ENCODE results near the gene CERK. TPM values are rescaled to one million over a fixed set of nuclear protein-coding genes. Genes with fewer than 3 reads are reported as not detected.

The CERK gene
- total and polyA plus RNA-seq, 2 of the 8 experiments (the other 6 are each of a cell fraction or from before 2014, with no cell fraction given): 26.6 to 59.0 TPM

- Histone ChIP-seq H3K23me2 (ENCODE audit: low read depth, low read length) (0 out of 2 replicates have a peak, but pooled peaks cover 1% of the 10 kb centered on the region), H2AFZ (ENCODE audit: low read length) (no peak overlapping the region), H3K27me3 (replicated peaks in 1 of 4; ENCODE audit: control insufficient read depth in 3 of 4, extremely low read depth in 1 of 4, insufficient read depth in 3 of 4, low read length in 3 of 4) (no peaks in the 10 kb centered on the region), H3K9ac (replicated peaks in 1 of 4; ENCODE audit: extremely low read depth in 1 of 4, low read depth in 3 of 4, low read length in 3 of 4) (no peak overlapping the region), H2BK120ac (replicated peaks; ENCODE audit: low read depth, low read length) (no peak overlapping the region), H3K4me1 (replicated peaks in 1 of 4; ENCODE audit: control insufficient read depth in 3 of 4, insufficient read depth in 4 of 4, low read length in 3 of 4) (no peaks in the 10 kb centered on the region), H2AK5ac (ENCODE audit: low read depth, low read length) (no peak overlapping the region), H2BK15ac (ENCODE audit: low read length) (no peak overlapping the region), H4K8ac (ENCODE audit: extremely low read depth, insufficient read depth, low read length) (no peak overlapping the region), H3K9me3 (ENCODE audit: insufficient read depth in 2 of 2, low read depth in 1 of 2, low read length in 1 of 2) (no peaks in the 10 kb centered on the region), H4K20me1 (replicated peaks in 1 of 2; ENCODE audit: control insufficient read depth in 1 of 2, insufficient read depth in 2 of 2, low read length in 2 of 2) (peaks cover 0 to 26% of the 10 kb centered on the region in 2 experiments), H3K36me3 (ENCODE audit: control insufficient read depth in 2 of 4, insufficient read depth in 4 of 4, low read length in 3 of 4) (peaks cover 0 to 4% (median 0%) of the 10 kb centered on the region in 4 experiments; a peak in 4 of 8 replicates), H3K27ac (ENCODE audit: low read depth, low read length) (no peak overlapping the region), H3K14ac (ENCODE audit: insufficient read length) (no peak overlapping the region), H4K91ac (replicated peaks; ENCODE audit: insufficient read length, low read length) (no peak overlapping the region), H3K18ac (ENCODE audit: extremely low read depth, low read length) (no peak overlapping the region), H3K4me3 (ENCODE audit: extremely low read depth in 1 of 4, insufficient read depth in 2 of 4, low read depth in 3 of 4, low read length in 4 of 4) (no peak overlapping the region), H3K23ac (ENCODE audit: insufficient read length) (no peak overlapping the region), H4K5ac (ENCODE audit: insufficient read length, low read depth, low read length) (no peak overlapping the region), H2BK5ac (ENCODE audit: low read depth, low read length) (no peak overlapping the region), H3K4me2 (ENCODE audit: insufficient read depth in 1 of 2, low read depth in 2 of 2, low read length in 2 of 2) (no peak overlapping the region), H3K4ac (replicated peaks; ENCODE audit: insufficient read length, low read depth, low read length) (no peak overlapping the region), H3K56ac (replicated peaks; ENCODE audit: insufficient read length, low read depth, low read length) (no peak overlapping the region), H3K79me1 (ENCODE audit: low read depth, low read length) (peaks cover 16% of the 10 kb centered on the region), H2BK12ac (ENCODE audit: low read depth, low read length) (no peak overlapping the region), H3K79me2 (ENCODE audit: control insufficient read depth in 1 of 2, insufficient read depth in 2 of 2, low read length in 2 of 2) (peaks cover 0 to 9% of the 10 kb centered on the region in 2 experiments; a peak in 2 of 4 replicates), H2BK20ac (ENCODE audit: low read length) (no peak overlapping the region)
- no peak for FAIRE-seq
- POLR2A ChIA-PET (ENCODE audit: partially characterized antibody): interaction anchor here (0.6 to 1.6 kb wide), 2 partner anchors 37 to 489 kb away, joined by 3 to 5 read pairs; partner anchors contain the start of gene TBC1D22A
- TF ChIP-seq SUZ12 (IDR thresholded peaks at IDR 0.05; ENCODE audit: low read length) (no peak), CBX5 (IDR thresholded peaks at IDR 0.05; ENCODE audit: low read depth, low read length) (no peak), JUN (IDR thresholded peaks at IDR 0.05; ENCODE audit: low read depth, low read length) (no peak), CREB1 (IDR thresholded peaks at IDR 0.05) (no peak), CHD1 (IDR thresholded peaks at IDR 0.05; ENCODE audit: low read depth, low read length) (no peak), POLR2A (IDR thresholded peaks at IDR 0.05; ENCODE audit: control extremely low read depth in 1 of 2, low read depth in 2 of 2, low read length in 2 of 2) (no peak), GTF2F1 (IDR thresholded peaks at IDR 0.05; ENCODE audit: borderline replicate concordance, low read depth, low read length) (no peak)
- TF ChIP-seq, protein P1, sequence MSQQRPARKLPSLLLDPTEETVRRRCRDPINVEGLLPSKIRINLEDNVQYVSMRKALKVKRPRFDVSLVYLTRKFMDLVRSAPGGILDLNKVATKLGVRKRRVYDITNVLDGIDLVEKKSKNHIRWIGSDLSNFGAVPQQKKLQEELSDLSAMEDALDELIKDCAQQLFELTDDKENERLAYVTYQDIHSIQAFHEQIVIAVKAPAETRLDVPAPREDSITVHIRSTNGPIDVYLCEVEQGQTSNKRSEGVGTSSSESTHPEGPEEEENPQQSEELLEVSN (IDR thresholded peaks at IDR 0.05): no peak
- CTCF ChIA-PET (ENCODE audit: partially characterized antibody): interaction anchor here (2.3 kb wide), 1 partner anchor 162 kb away, joined by 7 read pairs; no protein-coding TSS in a partner anchor
- DNase-seq (ENCODE audit: low read depth in 1 of 2, low spot score in 2 of 2): no peak
- 91% methylated on average over 18 of the region's 18 CpGs; no CpG with 5 or more reads in 1 of the 2 experiments for WGBS, 2 experiments (ENCODE audit: extremely low coverage in 1 of 2, insufficient coverage in 1 of 2, insufficient read length in 1 of 2, insufficient replicate concordance in 2 of 2, low coverage in 1 of 2, low lambda C conversion rate in 2 of 2, missing lambda C conversion rate in 1 of 2)
Observed at GRCh38 chr22:46725096-46725495, 13.0 kb downstream of the CERK start.

All from H1 (cell line).